T-helper 2 cell treated with Interferon-gamma antibody and Interleukin-4, amounts not matched to agents 100 ng/mL and 5 ng/mL, for 36 hours (primary cell): ENCODE results near the gene ARHGEF12. TPM values are rescaled to one million over a fixed set of nuclear protein-coding genes. Genes with fewer than 3 reads are reported as not detected.
"Not testable (repeated sequence)": the region's sequence is repeated elsewhere in the genome, so short reads cannot be mapped to it uniquely, and the experiment has no call there.

Source experiments
- intact Hi-C: fragments of 100-400 bp; cut with micrococcal nuclease; formaldehyde crosslinking; loops from one replicate; pipeline ENCODE4 v1.15.1; 2023
- total RNA-seq: library from RNA; stranded (reverse); gene quantifications from 2 replicates; pipeline ENCODE4 v1.2.3, GENCODE V29; 2022

Gene ARHGEF12
- total RNA-seq, 1 donor from 2014 or later = 9.6 TPM

DNA sequence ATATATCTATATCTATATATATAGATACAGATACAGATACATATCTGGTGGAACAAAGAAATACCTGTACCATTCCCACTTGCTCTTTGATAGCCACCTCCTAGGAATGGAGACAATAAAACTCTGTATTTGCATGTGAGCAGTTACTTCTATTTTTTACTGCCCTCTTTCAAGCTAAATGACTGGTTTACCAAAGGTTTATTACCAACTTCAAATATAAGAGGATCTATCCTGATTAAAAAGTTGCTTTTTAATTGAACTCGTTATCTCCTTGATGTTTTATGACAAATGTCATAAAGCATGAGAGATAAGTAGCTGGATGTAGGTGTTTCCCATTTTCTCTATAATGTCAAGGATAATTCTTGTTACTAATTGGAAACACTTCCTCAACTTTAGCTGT is 153.6 kb downstream of the ARHGEF12 start:
- intact Hi-C loops = no loop called here

GRCh38 chr11:120492486-120492885 is 156.3 kb downstream of the ARHGEF12 start:
- intact Hi-C loops = no loop called here

DNA sequence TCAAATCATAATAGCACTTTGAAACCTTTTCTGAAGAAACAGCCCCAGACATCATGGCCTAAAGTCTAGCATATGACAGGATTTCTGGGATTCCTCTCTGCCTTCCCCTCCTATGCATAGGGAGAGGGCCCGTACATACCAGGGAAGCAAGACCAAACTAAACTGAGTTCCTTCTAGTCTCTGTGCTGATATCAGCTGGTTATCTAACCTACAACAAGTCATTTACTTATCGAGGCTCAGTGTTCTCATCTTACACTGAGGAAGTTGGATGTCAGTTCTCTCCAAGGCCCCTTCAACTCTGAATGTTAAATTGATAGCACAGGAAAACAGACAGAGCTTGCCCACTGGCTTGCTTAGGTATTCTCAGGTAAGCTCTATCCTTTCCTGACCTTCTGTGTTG is 158.4 kb downstream of the ARHGEF12 start:
- intact Hi-C loops = no loop called here

- intact Hi-C loops = no loop called here
Observed at GRCh38 chr11:120499088-120499487, 162.9 kb downstream of the ARHGEF12 start.

GRCh38 chr11:120499859-120500258 is 163.6 kb downstream of the ARHGEF12 start:
- intact Hi-C loops = no loop called here

GRCh38 chr11:120500414-120501071 is 164.3 kb downstream of the ARHGEF12 start:
- intact Hi-C loops = no loop called here

DNA sequence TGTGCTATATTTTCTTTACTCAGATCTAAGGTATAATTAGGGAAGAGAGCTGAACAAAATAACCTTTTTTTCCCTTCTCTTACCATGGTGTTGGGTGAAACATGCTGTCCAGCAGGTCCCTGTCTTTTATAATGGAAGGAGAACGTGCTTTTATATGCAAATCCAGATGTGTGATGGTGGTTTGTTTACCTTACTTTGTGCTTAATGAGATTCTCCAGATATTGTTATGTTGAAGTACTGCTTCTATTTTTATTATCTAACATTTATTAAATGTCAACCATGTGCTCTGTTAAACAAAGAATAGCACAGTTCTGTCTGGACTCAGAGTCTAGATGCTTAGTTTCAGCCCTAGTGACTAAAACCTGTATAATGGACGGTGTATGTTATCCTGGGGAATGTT is 165.2 kb downstream of the ARHGEF12 start:
- intact Hi-C loops = no loop called here

DNA sequence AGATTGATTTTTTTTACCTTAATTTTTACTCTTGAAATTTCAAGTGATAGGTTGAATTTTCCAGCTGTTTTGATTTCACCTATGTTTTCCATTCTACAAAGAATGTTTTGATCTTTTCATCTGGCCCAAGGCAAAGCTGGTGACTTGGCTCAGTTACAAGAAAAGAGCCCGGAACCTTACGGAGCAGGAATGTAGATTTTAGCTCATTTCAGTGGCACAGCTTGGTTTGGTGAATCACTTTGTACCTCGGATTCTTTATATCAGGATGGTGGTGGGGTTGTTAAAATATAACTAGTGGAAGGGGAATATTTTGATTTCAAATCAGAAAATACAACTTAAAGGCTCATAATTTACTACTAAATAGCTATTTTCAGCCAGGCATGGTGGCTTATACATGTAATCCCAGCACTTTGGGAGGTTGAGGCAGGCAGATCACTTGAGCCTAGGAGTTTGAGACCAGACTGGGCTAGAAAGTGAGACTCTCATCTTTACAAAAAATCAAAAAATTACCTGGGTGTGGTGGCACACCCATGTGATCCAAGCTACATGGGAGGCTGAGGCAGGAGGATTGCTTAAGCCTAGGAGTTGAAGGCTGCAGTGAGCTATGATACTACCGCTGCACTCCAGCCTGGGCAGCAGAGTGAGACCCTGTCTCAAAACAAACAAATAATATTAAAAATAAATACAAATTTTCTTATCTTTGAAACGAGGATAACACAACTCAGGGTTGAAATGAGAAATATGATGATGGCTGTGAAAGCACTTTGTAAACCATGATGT is 166.0 kb downstream of the ARHGEF12 start:
- intact Hi-C loops = no loop called here

- intact Hi-C loops = not testable (repeated sequence)
Observed at GRCh38 chr11:120503529-120503928, 167.3 kb downstream of the ARHGEF12 start.

DNA sequence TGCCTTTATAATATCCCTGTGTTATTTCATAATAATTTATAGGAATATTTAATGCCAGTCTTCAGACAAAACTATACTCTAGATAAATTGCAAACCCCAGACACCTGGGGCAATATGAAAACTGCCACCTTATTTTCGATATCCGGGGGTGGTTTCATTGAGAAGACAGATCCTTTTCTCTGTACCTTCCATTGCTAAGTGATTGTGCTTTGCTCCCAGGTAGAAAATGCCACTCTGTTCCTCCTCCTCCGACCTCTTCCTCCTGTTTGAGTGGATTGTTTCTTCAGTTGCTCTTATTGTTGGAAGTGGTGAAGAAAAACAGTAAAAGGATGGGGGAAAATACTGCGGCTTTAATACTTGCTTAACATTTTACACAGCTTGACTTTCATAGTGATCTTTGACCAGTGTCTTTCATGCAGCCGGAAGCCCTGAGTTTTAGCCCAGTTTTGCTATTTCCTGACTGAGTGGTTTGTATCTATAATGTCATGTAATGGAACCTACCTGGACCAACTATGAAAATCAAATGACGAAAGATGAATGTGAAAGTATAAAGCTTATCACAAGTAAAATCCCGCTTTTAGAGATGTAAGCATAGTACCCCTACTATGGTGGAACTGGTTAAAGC is 169.7 kb downstream of the ARHGEF12 start:
- intact Hi-C loops = no loop called here

GRCh38 chr11:120509346-120510053 is 173.3 kb downstream of the ARHGEF12 start:
- intact Hi-C loops = loop anchor here (2.0 to 5.0 kb wide), 3 partner anchors 175 to 603 kb away; no protein-coding TSS in a partner anchor

DNA sequence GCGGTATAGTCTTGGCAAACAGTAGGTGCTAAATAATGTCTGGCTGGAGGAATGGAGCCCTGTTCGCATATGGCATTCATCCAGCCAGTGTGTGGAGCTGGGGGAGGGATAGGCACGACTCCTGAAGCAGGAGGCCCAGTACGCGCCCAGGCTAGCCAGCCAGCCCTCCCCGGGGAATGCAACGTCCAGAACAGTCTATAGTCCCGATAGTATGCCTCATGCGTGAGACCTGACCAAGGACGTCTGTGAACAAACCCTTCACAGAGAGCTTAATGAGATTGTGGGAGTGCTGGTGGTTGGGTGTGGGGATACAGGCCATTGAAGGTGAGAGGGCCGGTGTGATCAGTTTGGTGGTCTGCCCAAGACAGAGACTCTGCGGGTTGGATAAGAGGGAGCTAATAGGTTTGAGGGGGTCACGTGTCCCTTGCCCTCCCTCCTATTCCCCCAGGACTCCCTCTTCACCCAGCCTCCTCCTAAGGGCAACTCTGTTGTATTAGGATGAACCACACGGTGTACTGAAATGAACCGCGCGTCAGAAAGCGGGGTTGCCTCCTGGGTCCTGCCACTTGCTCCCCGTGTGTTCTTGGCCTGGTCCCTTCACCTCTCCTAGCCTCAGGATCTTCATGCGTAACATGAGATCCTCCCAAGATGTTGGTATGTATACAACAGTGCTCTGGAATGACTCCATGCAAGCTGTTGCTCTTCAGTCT is 174.3 kb downstream of the ARHGEF12 start:
- intact Hi-C loops = loop anchor here (1.0 to 5.0 kb wide), 5 partner anchors 171 to 602 kb away; no protein-coding TSS in a partner anchor

DNA sequence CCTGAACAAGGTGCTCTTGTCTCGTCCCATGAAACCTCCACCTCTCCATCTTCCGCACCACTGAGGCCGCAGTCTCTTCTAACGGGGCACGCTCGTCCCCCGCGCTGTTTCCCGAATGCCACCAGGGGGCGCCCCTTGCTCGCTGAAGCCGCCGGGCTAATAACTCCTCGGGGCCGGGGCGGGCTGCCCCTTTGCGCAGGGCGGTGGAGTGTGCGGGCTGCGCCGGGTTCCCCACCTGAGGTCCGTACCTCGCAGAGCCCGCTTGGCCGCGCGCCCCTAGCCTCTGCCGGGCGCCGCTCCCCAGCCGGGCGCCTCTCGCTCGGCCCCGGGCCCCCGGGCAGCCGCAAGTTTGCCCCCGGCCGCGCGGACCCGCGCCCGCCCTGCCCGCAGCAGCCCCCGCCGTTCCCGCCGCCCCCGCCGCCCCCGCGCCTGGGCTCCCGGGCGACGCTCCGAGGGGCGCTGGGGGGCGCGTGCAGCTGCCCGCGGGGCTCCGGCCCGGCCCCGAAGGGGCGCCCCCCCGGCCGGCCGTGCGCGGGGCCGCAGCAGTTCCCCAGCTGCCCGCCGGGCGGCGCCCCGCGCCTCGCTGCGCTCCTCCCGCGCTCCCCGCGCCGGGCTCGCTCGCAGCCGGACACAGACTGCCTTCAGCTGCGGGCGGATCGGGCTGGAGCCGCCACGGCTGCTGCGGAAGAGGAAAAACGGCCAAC is 175.1 kb downstream of the ARHGEF12 start, which contains the start of gene GRIK4:
Gene GRIK4 (plus strand): TSS at position 633 of the 704 bp plus-strand sequence. CDS start 148,571 bp downstream, outside the sequence.
- intact Hi-C loops = loop anchor here (1.0 to 5.0 kb wide), 5 partner anchors 172 to 601 kb away; no protein-coding TSS in a partner anchor

DNA sequence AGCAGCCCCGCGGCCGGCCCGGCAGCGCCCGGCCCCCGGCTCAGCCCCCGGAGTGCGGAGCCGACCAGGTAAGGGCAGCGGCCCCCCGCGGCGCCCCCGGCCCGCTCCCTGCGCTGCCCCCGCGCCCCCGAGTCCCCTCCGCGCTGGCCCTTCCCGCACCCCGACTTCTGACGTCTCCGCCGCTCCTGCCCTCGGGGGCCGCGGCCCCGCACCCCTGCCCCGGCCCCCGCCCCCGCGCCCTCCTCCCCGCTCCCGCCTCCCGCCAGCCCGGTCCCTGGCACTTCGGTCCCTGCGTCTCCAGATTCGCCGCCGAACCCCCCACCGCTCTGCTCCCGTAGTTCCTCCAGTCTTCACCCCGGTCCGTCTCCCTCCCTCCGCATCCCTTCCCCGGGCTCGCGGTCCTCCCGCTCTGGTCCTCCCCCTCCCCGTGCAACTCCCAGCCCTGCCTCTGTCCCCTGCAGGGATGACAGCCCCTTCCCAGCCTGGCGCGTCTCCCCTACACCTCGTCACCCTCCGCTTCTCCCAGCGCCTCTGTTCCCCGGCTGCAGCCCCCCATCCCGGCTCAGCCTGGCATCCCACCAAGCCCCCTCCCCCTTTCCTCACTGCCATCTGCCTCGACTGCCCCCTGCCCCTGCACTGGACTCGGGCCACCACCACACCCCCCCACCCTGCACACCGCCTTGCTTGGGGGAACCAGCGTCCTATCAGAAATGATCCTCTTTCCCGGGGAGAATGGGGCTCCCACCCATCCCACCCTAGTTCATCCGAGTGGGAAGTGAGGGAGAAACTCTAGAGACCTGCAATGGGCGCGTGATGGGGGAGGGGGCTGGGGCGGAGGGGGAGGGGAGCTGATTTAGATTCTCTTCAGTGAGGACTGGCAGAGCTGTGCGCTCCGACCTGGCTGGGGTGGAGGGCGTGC is 175.9 kb downstream of the ARHGEF12 start:
- intact Hi-C loops = loop anchor here (1.0 to 5.0 kb wide), 5 partner anchors 173 to 600 kb away; no protein-coding TSS in a partner anchor

GRCh38 chr11:120512739-120513435 is 176.7 kb downstream of the ARHGEF12 start:
- intact Hi-C loops = loop anchor here (5.0 kb wide), 1 partner anchor 599 kb away; no protein-coding TSS in a partner anchor

DNA sequence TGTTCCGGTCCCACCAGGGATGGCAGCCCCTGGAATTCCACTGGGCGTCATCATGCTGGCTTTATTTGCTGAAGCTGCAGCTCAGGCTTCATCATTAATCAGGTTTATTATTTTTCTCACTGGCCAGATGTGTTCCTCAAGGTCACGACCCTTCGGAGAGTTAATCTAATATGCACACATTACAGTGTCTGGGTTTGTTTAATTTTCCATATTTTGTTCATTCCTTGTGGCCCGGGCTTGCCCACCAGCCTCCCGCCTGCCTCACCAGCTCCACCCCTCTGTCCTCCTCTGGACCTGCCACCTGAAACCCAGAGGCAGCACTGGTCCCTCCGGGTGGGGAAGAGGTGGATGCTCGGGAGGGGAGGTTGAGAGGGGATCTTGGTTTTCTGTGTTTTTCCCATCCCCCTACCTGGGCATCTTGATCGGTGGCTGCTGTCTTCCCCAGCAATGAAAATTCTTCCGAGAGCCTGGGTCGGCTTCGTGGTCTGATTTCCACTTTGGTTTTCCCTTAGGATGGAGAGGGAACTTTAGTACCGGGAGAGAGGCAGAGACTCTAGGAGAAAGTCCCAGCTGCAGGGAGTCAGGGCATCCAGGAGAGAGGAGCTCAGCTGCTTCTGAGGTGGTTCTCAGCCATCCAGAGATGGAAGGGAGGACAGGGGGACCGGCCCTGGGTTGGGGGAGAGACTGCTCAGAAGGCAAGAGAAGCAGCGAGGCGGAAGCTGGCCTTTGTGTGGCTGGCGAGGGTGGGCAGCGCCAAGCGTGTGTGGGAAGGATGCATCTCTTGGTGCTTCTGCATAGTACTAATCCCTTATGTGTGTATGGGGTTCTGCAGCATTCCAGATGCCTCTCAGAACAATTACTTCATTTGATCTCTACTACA is 177.5 kb downstream of the ARHGEF12 start:
- intact Hi-C loops = loop anchor here (5.0 kb wide), 1 partner anchor 599 kb away; no protein-coding TSS in a partner anchor

DNA sequence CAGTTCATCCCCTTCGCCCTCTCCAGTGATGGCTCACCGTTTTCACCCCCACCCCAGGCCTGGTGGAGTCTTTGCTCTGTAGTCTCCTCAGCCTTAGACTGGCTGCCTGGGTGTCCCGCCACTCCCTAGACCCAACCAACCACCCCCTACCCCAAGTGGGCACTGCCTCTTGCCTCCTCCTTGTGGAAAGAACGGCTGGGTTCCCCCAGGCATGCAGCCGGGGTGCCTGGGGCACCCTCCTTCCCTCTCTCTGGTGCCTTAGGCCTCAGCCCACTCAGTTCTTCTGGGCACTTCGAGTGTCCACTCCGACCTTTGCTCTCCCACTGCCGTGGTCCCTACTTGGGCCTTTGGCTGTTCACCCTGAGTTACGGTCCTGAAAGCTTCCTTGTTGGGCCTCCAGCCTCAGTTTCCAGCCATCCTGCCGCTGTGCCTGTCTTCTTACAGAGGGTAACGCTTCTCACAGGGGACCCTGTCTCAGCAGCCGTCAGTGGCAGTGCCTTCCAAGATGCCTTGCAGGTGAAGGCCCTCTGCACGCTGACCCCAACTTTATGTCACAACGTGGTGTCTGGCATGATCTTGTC is 178.4 kb downstream of the ARHGEF12 start:
- intact Hi-C loops = loop anchor here (5.0 kb wide), 1 partner anchor 598 kb away; no protein-coding TSS in a partner anchor
